Activated B cell treated with CpG ODN at 0.5 μM for 24 hours (primary cell): Measurements from ENCODE around the gene EYS. TPM values are rescaled to one million over a fixed set of nuclear protein-coding genes. Genes with fewer than 3 reads are reported as not detected.

Experiments used
- ATAC-seq: fragments of 200-7000 bp; cut with Tn5 transposase; one replicate; pipeline ENCODE4 v1.10.0; 2021; ENCODE audit warnings: low read depth, mild to moderate bottlenecking, moderate library complexity
- CTCF ChIA-PET: fragments of 350-600 bp; sonication (Branson Sonifier 250); formaldehyde crosslinking; loops from one replicate; lab custom pipeline; 2021; ENCODE audit warnings: antibody characterized with exemption; lab: Charles Lee
- POLR2A ChIA-PET: fragments of 350-600 bp; sonication (Branson Sonifier 250); formaldehyde crosslinking; loops from one replicate; lab custom pipeline; 2021; ENCODE audit warnings: antibody characterized with exemption; lab: Charles Lee
- DNase-seq: peaks from one replicate; pipeline ENCODE4 v3.0.0; 2022
- H3K27ac Mint-ChIP-seq: one replicate; pipeline ENCODE4 v1.8.0; 2020; ENCODE audit warnings: mixed read lengths
- H3K27me3 Mint-ChIP-seq: one replicate; pipeline ENCODE4 v1.8.0; 2021; ENCODE audit warnings: mixed read lengths
- H3K36me3 Mint-ChIP-seq: one replicate; pipeline ENCODE4 v1.8.0; 2021; ENCODE audit warnings: low read depth, mixed read lengths
- H3K4me1 Mint-ChIP-seq: one replicate; pipeline ENCODE4 v1.8.0; 2021; ENCODE audit warnings: mixed read lengths
- H3K4me3 Mint-ChIP-seq: one replicate; pipeline ENCODE4 v1.8.0; 2020; ENCODE audit warnings: mild to moderate bottlenecking, mixed read lengths
- H3K9me3 Mint-ChIP-seq: one replicate; pipeline ENCODE4 v1.8.0; 2020; ENCODE audit warnings: mixed read lengths
- CTCF ChIP-seq: fragments of 200-600 bp; IDR thresholded peaks from one replicate; pipeline ENCODE4 v1.8.0; 2022; ENCODE audit warnings: antibody characterized with exemption, mild to moderate bottlenecking
- intact Hi-C: fragments of 100-400 bp; cut with micrococcal nuclease; formaldehyde crosslinking; loops from one replicate; pipeline ENCODE4 v1.15.1; 2024
- total RNA-seq: library from RNA; stranded (reverse); gene quantifications from 2 replicates; pipeline ENCODE4 v1.2.3, GENCODE V29; 2022

Gene EYS
- total RNA-seq, 1 donor from 2014 or later: not detected

GRCh38 chr6:63930848-63931247 lies 1776.2 kb downstream of the EYS start:
- ChIA-PET CTCF (no interaction called here), POLR2A (no interaction called here)
- intact Hi-C loops: no loop called here
- no peaks in the 10 kb centered on the region for H3K4me1 Mint-ChIP-seq
- DNase-seq (no peak), ATAC-seq (no peak)
- H3K36me3 Mint-ChIP-seq: no peaks in the 10 kb centered on the region
- no peaks in the 10 kb centered on the region for H3K27me3 Mint-ChIP-seq
- H3K27ac Mint-ChIP-seq: no peak overlapping the region
- H3K4me3 Mint-ChIP-seq: no peak overlapping the region
- no peaks in the 10 kb centered on the region for H3K9me3 Mint-ChIP-seq
- TF ChIP-seq CTCF: no peak

GRCh38 chr6:63929111-63929510 lies 1777.9 kb downstream of the EYS start:
- H3K27me3 Mint-ChIP-seq: no peaks in the 10 kb centered on the region

GRCh38 chr6:63928613-63929012 lies 1778.4 kb downstream of the EYS start:
- intact Hi-C loops: no loop called here
- no peak for TF ChIP-seq CTCF
- CTCF ChIA-PET: no interaction called here
- Mint-ChIP-seq H3K27ac (no peak overlapping the region), H3K27me3 (no peaks in the 10 kb centered on the region), H3K36me3 (no peaks in the 10 kb centered on the region), H3K4me1 (no peaks in the 10 kb centered on the region), H3K4me3 (no peak overlapping the region), H3K9me3 (no peaks in the 10 kb centered on the region)
- DNase-seq (no peak), ATAC-seq (no peak)
- POLR2A ChIA-PET: no interaction called here

More at GRCh38 chr6:63929111-63929510, 1777.9 kb downstream of the EYS start:
- TF ChIP-seq CTCF: no peak
- DNase-seq (no peak), ATAC-seq (no peak)
- Mint-ChIP-seq H3K36me3 (no peaks in the 10 kb centered on the region), H3K9me3 (no peaks in the 10 kb centered on the region), H3K27ac (no peak overlapping the region), H3K4me3 (no peak overlapping the region), H3K4me1 (no peaks in the 10 kb centered on the region)
- POLR2A ChIA-PET: no interaction called here
- intact Hi-C loops: no loop called here
- CTCF ChIA-PET: no interaction called here

GRCh38 chr6:63926950-63927927 lies 1779.8 kb downstream of the EYS start:
- CTCF ChIA-PET: no interaction called here
- ATAC-seq: no peak

More at GRCh38 chr6:63926950-63927927, 1779.8 kb downstream of the EYS start:
- Mint-ChIP-seq H3K4me1 (no peaks in the 10 kb centered on the region), H3K4me3 (no peak overlapping the region), H3K27ac (no peak overlapping the region), H3K9me3 (no peaks in the 10 kb centered on the region), H3K36me3 (no peaks in the 10 kb centered on the region), H3K27me3 (no peaks in the 10 kb centered on the region)
- POLR2A ChIA-PET: no interaction called here
- DNase-seq: no peak
- TF ChIP-seq CTCF: no peak
- intact Hi-C loops: no loop called here
